ENCODE results near the gene SOX10.

SOX10 gene

DNA sequence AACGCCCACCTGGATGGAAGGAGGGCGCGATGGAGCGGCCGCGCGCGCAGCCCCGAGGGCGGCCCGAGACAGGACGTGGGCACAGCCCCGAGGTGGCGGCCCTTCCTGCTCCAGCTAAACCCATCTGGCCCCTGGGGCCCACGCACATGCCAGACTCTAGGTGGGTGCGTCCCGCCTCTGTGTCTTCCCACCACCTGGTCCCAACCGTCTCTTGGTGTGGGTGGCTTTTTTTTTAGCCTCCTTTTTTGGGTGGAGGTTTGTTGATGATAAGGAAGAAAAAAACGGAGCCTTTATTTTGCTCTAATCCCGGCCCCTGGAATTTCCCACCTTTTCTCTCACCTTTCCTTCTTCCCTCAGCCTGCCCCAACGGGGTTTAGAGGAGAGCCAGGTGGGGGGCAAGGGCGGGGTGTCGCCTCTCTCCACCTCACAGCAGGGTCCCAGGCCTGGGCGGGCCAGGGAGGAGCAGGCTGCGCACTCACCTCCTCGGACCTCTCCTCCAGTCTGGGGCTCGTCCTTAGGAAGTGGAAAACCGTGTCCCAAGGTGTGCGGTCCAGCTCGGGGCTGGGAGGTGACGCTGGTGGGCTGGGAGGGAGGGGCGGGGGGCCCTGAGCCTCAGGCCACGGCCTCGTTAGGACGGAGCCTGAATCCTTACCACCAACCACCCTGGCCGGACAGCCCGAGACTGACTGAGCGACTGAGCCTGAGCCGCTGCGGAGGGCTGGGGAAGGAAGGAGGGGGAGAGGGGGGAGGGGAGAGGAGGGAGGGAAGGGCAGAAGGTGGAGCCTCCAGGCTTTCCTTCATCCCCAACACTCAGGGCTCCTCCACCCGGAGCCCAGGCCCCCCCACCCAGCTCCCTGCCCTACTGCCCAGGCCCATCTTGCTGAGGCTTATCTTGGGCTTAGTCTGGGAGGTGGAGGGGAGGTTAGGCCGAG lies at the start of gene SOX10:
SOX10 (minus strand) TSS at position 696 of the 932 bp plus-strand sequence. CDS start 771 bp downstream, outside the sequence.
- DNase-seq (ENCODE audit: low read depth): no peak

DNA sequence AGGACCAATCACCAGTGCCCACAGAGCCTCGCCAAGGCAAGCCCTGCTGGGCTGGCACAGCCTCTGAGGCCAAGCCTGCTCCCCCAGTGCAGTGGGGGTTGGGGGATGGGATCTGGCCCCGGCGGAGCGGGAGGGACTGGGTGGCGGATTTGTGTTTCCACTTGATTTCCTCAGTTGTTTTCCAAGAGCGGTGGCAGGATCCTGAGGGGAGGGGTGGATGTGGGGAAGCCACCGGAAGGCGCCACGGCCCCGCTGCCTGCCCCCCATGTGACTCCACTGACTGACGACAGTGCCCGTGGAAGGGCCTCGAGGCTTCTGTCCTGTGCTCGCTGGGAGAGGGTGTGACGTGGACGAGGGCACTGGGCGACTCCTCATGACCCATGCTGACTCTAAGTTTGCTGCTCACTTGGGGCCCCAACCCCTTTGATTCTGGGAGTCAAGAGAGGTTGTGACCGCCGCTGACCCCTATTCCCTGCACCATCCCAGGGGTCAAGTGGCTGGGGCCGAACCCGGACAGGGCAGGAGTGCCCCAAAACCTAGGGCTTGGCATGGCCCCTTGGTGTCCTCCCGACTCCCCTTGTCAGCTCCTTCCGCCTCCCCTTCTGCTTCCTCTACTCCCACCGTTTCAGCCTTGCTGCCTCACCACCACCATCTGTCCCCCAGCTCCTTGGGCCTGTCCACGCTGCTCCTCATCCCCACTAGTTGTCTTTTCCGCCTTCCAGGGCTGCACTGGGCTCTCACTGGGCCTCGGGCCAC lies 49.3 kb upstream of the SOX10 start:
- no peak for DNase-seq (ENCODE audit: low read depth)

DNA sequence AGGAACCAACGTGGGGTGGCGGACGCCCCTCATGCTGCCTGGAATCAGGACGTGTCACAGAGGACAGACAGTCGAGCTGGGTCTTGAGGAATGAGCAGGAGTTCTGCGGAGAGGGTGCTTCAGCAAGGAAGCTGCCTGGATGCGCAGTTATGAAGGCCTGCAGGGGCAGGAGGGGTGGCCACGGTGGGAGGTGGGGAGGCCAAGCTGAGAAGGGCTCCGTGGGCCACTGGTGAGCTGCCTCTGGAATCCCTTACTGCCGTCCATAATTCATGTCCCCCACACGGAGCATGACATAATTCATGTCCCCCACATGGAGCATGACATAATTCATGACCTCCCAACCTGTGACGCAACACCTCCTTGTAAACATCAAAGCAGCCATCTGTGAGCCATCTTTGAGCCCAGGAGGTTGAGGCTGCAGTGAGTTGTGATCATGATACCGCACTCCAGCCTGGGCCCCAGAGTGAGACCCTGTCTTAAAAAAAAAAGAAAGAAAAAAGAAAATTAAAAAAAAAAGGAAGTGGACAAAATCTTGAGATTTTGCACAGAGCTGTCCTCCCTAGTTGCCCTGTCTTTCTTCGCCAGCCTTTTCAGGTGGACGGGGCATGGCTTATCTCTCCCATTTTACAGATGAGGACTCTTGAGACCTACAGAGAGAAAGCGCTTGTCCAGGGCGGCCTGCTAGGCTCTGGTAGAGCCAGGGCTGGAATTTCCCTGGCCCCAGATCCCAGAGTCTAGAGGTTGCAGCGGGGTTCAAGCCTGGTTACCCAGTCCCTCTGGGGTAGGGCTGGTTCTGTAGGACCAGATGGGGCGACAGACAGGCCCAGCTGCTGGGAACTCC lies 48.5 kb upstream of the SOX10 start:
- no peak for DNase-seq (ENCODE audit: low read depth)

DNA sequence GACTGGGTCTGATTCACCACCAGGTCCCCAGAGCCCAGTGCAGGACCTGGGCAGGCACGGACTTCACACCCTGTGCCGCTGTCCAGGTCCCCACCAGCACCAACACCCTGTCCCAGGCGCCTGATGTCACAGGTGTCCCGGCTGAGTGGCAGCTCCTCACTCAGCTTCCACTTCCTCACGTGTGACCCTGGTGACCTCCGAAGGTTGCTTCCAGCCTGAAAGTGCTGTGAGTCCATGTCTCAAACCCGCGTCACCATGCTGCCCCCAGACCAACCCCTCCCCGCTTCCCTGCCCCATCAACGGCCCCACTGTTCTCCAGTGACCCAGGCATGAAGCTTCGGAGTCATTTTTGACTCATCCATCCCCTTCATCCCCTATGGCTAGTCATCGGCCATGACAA lies 47.1 kb upstream of the SOX10 start:
- no peak for DNase-seq (ENCODE audit: low read depth)

DNA sequence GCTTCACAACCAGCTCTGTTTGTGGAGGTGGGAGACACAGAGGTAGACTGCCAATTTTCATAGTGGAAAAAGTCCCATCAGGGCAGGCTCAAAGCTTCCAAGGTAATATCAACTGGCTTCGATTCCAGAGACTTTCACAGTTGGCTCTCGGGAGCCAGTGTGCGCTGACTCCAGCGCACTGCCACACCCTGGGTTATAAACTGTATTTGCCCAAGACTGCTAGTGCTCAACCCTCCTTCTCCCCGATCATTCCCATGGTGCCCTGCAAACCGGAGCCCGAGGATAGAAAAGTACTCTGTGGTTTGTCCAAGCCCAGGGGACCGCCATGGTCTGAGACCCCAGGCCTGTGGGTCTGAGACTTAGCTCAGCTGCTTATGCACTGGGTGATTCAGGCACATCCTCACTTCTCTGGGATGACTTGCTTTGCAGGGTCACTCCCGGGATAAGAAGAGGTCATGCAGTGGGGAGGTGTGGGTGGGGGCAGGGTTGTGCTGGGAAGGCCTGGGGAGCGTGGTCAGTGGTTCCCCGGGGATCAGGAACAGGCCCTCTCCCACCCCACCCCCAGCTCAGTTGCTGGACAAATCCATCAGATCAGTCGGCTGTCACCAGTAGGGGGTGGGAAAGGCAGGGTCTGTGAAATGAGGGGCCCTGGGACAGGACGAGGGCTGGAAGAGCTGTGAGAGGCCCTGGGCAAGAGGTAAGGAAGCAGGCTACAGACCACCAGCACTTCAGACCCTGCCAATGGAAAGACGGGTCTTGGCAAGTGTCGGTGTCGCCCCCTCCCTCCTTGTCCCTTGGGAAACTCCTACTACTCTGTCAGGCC lies 46.2 kb upstream of the SOX10 start:
- no peak for DNase-seq (ENCODE audit: low read depth)

DNA sequence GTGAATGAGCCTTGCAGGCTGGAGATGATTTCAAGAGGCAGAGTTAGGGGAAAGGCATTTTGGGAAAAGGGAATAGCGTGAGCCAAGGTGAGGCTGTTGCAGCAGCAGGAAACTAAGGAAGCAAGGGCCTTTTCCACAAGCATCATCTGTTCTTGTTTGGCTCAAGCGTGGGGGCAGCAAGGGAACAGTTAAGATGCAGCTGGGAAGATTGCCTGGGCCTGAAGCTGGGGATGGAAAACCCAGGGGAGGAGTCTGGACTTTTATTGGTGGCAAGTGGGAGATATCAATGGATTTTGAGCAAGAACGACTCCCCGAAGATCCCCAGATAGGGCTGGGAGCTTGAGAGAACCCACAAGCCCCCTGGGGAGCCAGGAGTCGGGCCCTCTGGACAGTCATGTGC lies 45.5 kb upstream of the SOX10 start:
- no peak for DNase-seq (ENCODE audit: low read depth)

DNA sequence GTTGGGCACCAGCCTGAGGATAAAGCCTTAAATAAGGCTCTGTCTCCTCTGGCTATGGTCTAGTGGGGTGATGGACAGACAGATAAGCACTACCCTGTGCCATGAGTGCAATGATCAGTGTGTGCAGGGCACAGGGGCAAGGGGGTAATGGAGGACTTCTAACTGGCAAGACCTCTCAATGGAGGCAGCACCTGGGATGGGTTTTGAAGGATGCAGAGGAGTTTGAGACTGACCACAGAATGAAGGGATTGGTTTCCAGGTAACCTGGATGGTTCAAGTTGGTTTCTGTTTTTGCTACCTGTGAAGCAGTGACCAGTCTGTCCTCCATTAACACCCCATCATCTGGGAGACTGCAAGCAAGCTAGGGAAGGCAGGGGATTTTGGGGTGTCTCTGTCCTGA lies 45.0 kb upstream of the SOX10 start:
- no peak for DNase-seq (ENCODE audit: low read depth)

DNA sequence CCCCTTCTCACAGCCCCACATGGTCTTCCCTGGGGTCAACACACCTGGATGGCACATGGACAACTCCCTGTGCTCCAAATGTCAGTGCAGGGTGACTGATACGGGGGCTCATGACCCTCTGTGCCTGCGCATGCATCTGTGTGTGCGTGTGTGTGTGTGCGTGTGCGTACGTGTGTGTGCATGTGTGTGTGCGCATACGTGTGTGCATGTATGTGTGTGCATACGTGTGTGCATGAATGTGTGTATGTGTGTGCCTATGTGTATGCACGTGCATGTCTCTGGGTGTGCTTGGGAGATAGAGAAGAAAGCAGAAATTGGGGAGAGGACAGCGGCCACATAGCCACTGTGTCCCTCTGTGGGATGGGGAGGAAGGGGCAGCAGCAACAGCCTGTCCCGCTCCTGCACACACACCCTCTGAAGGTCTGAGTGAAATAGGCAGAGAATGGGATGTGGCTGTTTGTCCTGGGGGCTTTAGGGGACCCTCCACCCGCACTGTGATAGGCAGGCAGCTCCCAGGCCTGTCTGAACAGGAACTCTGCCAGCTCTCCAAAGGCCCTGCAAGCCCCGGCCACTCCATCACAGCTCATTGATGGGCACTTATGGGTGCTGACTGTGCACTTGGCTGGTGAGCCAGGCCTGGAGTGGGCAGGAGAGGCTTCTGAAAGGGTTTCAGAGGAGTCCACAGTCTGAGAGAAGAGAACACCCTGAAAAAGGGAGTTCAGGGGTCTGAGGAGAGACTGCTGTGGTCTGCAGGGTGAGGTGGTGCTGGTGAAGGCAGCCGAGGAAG lies 44.2 kb upstream of the SOX10 start:
- DNase-seq (ENCODE audit: low read depth): no peak

DNA sequence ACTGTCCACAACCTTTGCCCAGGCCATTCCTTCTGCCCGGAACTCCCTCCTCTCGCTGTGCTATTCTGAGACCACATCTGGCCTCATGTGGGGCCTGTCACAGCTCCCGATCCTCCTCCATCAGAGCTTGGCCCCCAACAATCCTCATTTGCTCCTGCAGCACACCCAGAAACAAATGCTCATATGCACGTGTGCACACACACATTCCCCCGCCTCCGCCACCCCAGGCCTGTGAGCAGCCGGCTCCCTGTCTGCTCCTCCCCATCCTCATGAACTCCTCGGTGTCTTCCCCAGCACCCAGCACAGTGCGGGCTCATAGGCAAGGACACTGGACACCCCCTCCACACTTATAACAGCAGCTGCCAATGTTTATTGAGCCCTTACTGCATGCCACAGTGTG lies 43.1 kb upstream of the SOX10 start:
- DNase-seq (ENCODE audit: low read depth): no peak

DNA sequence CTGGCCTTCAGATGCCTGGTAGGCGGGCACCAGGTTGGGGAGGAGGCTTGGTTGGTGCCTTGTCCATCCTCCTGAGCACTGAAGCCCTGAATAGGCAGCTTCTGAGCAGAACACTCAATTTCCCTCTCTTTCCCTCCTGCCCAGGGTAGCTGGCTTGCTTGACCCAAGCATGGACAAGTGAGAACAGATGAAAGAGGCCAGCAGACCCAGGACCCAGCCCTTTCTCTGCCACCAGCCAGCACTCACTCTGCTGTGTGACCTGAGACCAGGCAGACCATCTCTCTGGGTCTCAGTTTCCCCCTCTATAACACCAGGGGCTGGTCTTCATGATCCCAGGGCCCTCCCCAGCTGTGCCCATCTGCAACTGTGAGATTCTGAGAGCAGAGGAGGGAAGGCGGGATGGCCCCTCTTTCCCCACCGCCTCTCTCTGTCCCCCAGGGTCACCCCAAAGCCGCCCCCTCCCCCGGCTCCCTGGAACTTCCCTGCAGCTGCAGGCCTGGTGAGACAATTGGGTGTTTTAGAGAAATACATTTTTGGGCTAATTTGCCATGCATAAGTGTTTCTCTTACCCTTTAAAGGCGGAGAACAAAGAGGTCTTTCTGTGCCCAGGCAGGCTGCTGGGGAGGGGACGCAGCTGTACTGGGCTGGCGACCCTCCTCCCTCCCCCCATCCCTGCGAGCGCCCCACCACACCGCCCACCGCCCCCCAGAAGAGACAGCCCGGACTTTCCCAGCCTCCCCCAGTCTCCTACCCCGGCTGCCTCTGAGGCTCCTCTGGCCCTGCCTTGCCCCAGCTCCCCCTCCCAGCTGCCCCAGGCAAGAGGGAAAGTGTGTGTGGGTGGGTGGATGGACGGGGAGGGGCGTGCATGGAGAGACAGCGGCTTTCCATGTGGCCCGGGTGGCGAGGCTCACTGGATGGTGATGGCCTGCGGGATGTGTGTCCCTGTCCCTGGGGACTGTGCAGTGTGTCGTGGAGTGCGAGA lies 42.1 kb upstream of the SOX10 start:
- DNase-seq (ENCODE audit: low read depth): no peak

DNA sequence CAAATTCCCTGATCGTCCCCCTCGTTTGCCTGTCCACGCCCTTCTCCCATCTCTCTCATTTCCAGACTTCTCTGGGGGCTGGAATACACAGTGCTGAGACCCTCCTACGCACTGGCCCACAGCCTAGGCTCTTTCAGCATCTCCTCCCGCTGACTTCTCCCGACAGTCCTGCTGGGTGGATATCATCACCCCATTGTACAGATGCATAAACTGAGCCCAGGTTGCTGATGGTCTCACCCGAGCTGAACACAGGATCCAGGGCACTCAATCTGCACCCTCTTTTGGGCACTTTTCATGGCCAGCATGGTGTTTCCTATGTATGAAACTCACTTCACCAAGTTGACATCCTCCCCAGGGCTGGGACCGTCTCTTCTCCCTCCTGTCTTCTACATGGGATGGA lies 41.2 kb upstream of the SOX10 start:
- DNase-seq (ENCODE audit: low read depth): no peak

DNA sequence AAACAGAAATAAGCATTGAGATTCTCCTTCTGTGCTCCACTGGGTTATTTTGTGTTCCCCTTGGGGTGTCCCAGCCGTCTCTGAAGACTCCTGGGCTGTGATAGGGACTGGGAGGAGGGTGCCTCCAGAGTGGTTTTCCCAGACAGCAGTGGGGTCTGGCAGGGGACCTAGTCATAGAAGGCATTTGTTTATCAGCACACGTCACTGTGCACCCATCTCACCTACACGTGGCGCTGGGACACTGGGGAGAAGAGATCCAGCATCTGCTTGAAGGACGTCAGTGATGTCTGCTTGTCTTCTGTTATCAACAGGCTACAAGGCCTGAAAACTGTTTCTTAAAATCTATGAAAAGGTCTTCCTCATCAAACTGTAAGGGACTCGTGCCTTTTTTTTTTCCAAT lies 38.7 kb upstream of the SOX10 start:
- DNase-seq (ENCODE audit: low read depth): no peak

DNA sequence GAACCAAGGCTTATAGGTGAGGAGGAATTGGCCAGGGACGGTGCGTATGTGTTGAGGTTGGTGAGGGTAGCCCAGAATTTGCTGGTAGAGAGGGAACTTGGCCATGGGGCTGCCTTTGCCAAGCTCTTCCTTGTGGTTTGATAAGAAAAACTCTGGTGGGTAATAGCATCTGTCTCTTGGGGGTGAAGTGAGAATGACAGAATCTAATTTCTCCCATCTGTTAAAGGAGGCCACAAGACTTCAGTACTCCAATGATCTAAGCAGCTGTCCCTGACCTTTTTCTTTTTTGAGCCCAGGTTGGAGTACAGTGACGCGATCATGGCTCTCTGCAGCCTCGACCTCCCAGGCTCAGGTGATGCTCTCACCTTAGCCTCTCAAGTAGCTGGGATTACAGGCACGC lies 36.9 kb upstream of the SOX10 start:
- no peak for DNase-seq (ENCODE audit: low read depth)

DNA sequence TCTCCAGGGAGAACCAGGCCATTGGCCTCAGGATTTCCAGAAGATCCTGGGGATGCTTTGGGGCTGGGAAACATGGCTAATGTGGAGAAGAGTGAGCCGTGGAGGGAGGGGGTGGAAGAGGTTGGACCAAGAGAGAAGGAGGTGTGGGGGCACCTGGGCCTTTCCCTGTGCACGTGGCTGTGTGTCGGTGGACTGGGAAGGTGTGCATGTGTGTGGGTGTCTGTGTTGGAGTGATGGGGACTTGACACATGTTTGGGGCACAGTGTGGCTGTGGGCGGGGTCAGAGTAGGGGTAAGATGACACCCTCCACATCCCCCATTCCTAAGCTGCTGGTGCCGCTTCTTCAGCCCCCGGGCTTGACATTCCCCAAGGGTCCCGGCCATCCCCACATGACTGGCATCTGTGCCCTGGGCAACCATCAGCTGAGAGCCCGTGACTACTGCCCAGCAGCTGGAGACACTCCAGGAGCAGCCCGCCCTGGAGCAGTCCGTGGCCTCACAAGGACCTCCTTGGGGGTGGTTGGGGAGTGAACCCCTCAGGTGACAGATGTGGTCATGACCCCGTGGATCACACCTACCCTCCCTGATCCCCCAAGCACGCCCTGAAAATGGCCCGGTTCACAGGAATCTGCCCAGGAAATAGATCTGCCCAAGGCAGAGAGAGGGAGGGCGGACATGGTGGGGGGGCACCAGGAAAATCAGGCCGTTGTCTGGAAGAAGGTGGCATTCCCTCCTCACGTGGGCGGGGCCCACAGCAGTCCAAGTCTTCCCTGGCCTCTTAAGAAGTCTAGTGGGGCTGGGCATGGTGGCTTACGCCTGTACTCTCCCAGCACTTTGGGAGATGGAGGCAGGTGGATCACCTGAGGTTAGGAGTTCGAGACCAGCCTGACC lies 34.8 kb upstream of the SOX10 start:
- no peak for DNase-seq (ENCODE audit: low read depth)

DNA sequence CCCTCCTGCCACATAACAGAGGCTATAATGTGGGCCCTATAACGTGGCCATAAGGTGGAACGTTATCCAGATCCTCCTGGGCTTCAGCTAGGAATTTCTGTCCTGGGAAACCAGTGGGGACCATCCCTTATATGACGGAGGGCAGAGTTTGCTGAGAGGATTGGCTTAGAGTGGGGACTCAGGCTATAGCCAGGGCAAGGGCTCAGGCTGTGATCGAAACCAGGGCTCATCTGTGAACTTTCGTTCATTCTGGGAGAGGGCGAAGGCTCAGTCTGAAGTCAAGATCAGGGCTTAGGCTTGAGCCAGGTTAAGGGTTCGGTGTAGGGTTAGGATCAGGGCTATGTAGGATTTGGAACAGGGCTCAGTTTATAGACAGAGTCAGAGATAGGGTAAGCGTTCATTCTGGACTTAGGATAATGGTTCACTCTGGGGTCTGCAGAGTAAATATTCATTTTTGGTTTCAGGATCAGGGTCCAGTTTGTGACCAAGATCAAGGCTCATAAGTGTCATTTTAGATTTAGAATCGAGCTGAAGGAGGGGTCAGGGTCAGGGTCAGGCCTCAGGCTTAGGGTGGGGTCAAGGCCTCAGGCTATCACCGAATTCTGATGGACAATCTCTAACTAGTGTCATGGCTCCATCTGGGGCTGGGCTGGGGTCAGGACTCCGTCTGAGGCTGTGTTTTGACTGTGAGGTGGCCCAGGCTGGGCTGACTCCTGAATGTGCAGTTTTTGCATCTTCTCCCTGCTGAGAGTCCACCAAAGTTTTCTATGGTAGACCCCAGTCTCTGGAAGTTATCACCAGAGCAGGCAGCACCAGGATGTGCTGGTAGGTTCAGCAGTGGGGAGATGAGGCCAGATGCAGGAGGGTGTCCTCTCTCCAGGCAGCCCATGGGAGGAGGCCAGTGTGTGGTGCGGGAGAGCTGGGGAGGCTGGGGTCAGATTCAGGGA lies 33.9 kb upstream of the SOX10 start:
- DNase-seq (ENCODE audit: low read depth): no peak

DNA sequence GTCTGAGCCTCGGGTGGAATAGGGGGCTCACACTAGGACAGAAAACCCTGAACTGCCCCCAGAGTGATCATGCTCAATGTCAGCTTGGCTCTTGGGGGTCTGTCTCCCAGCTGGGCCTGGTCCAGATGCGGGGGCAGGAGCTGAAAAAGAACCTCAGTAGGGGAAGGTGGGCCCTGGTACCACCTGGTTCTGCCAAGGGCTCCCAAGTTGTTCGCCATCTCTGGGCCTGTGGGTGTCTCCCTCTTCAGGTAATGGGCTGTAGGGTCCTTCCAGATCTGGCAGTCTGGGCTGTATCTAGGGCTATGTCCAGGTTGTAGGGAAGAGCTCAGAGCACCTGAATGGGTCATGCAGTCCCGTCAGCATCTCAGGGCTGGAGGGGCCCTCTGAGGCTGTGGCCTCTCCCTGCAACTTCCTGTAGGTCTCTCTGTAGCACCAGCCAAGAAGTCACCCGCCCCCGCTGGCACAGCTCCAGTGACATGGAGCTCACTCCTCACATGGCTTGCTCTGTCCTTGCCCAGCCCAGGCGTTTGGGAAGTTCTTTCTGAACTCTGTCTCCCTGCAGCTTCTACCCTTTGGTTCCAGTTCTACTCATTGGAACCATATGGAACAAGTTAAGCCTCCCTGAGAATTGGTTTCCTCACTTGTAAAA lies 33.0 kb upstream of the SOX10 start:
- DNase-seq (ENCODE audit: low read depth): no peak

Measured in stimulated activated CD8-positive, alpha-beta memory T cell treated with anti-CD3 and anti-CD28 coated beads, Interleukin-4, amount 100 ng/mL, for 24 hours (primary cell).